ENCODE data around the gene COL5A3.

DNA sequence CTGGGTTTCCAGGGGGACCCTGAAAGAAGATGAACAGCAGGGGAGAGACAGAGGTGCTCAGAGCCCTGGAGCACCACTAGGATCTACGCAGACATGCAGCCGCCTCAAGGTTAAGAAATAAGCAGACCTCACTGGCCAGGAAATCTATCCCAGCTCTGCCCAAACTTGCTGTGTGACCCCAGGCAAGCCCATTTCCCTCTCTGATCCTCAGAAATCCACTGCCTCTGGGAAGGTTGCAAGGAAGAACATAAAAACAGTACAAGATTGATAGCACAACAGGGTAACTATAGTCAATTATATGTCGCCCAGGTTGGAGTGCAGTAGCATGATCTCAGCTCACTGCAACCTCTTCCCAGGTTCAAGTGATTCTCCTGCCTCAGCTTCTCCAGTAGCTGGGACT lies 20.8 kb downstream of the COL5A3 start:
- TF ChIP-seq, protein P1, sequence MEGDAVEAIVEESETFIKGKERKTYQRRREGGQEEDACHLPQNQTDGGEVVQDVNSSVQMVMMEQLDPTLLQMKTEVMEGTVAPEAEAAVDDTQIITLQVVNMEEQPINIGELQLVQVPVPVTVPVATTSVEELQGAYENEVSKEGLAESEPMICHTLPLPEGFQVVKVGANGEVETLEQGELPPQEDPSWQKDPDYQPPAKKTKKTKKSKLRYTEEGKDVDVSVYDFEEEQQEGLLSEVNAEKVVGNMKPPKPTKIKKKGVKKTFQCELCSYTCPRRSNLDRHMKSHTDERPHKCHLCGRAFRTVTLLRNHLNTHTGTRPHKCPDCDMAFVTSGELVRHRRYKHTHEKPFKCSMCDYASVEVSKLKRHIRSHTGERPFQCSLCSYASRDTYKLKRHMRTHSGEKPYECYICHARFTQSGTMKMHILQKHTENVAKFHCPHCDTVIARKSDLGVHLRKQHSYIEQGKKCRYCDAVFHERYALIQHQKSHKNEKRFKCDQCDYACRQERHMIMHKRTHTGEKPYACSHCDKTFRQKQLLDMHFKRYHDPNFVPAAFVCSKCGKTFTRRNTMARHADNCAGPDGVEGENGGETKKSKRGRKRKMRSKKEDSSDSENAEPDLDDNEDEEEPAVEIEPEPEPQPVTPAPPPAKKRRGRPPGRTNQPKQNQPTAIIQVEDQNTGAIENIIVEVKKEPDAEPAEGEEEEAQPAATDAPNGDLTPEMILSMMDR (conservative IDR thresholded peaks at IDR 0.05; ENCODE audit: low read length), result no peak
- TF ChIP-seq EZH2phosphoT487 (IDR thresholded peaks at IDR 0.05; ENCODE audit: borderline replicate concordance, low read depth, low read length), result no peak

All from OCI-LY7 (cell line).